HepG2 (cell line): ENCODE data around the gene NRL. TPM values are rescaled to one million over a fixed set of nuclear protein-coding genes. Genes with fewer than 3 reads are reported as not detected.

Experiments
- ATF2 ChIP-seq: sonication (generic); formaldehyde crosslinking; IDR thresholded peaks from 2 replicates; pipeline ENCODE4 v1.4.0; 2020; ENCODE audit warnings: missing genetic modification reagents
- GLI4 ChIP-seq: sonication (generic); formaldehyde crosslinking; IDR thresholded peaks from 2 replicates; pipeline ENCODE4 v1.5.1; 2020; ENCODE audit warnings: missing genetic modification reagents, mild to moderate bottlenecking, moderate library complexity, borderline replicate concordance
- HNF4A ChIP-seq: sonication (generic); formaldehyde crosslinking; IDR thresholded peaks from 2 replicates; pipeline ENCODE4 v1.4.0; 2020; ENCODE audit warnings: missing genetic modification reagents
- NFE2L1 ChIP-seq: sonication (generic); formaldehyde crosslinking; IDR thresholded peaks from 2 replicates; pipeline ENCODE4 v1.4.0; 2020; ENCODE audit warnings: missing genetic modification reagents, mild to moderate bottlenecking, borderline replicate concordance
- PRDM10 ChIP-seq: sonication (generic); formaldehyde crosslinking; IDR thresholded peaks from 2 replicates; pipeline ENCODE4 v1.4.0; 2020; ENCODE audit warnings: low read depth, missing genetic modification reagents
- SKIL ChIP-seq: sonication (generic); formaldehyde crosslinking; IDR thresholded peaks from 2 replicates; pipeline ENCODE4 v1.8.0; 2022; ENCODE audit warnings: missing genetic modification reagents, mild to moderate bottlenecking, moderate library complexity, borderline replicate concordance
- SMARCC2 ChIP-seq: fragments of 450-650 bp; IDR thresholded peaks from 2 replicates; pipeline ENCODE4 v1.6.1; 2017; ENCODE audit warnings: antibody characterized with exemption, mild to moderate bottlenecking
- TFDP2 ChIP-seq: sonication (generic); formaldehyde crosslinking; IDR thresholded peaks from 2 replicates; pipeline ENCODE4 v1.4.0; 2020; ENCODE audit warnings: missing genetic modification reagents
- XRCC5 ChIP-seq: fragments of 200-400 bp; formaldehyde crosslinking; optimal IDR thresholded peaks from 2 replicates; pipeline ENCODE3; 2017; ENCODE audit warnings: mild to moderate bottlenecking, low read length
- YY1 ChIP-seq: IDR thresholded peaks from 2 replicates; pipeline ENCODE4 v1.6.1; 2011; ENCODE audit warnings: low read length, low read depth, moderate library complexity, mild to moderate bottlenecking; ENCODE audit not compliant: insufficient read depth, insufficient replicate concordance
- ZBED4 ChIP-seq: sonication (generic); formaldehyde crosslinking; IDR thresholded peaks from 2 replicates; pipeline ENCODE4 v1.4.0; 2020; ENCODE audit warnings: missing genetic modification reagents, borderline replicate concordance
- ZNF264 ChIP-seq: sonication (generic); formaldehyde crosslinking; IDR thresholded peaks from 2 replicates; pipeline ENCODE4 v1.4.0; 2020; ENCODE audit warnings: missing genetic modification reagents
- ZNF678 ChIP-seq: sonication (generic); formaldehyde crosslinking; IDR thresholded peaks from 2 replicates; pipeline ENCODE4 v1.4.0; 2020; ENCODE audit warnings: mild to moderate bottlenecking, missing genetic modification reagents
- ZSCAN5A ChIP-seq: sonication (generic); formaldehyde crosslinking; IDR thresholded peaks from 2 replicates; pipeline ENCODE4 v1.8.0; 2022; ENCODE audit warnings: mild to moderate bottlenecking, missing genetic modification reagents, borderline replicate concordance
- polyA plus RNA-seq, 8 experiments: library from polyadenylated mRNA; depleted of rRNA in 3 of 8; stranded (reverse) in 7 of 8; unstranded in 1 of 8; fragments of >200 nt; fragmentation: Illumina TruSeq in 4 of 8; extraction: Trizol in 4 of 8; gene quantifications; 2 replicates each; pipeline versions ENCODE4 v1.2.1 to v1.2.3, GENCODE V29; 2011 to 2016; ENCODE audit warnings: low read depth in 4 of 8, missing spikeins in 1 of 8, mixed read lengths in 1 of 8; ENCODE audit not compliant: insufficient read depth in 1 of 8
- total RNA-seq, 5 experiments: library from RNA; depleted of rRNA; stranded (reverse); fragments of >200 nt; fragmentation: Illumina TruSeq; extraction: Trizol; gene quantifications; 2 replicates each; pipeline ENCODE4 v1.2.3, GENCODE V29; 2016; ENCODE audit warnings: low read depth in 1 of 5

The NRL gene
- total and polyA plus RNA-seq, 2 of the 13 experiments (the other 11 are each of a cell fraction or from before 2014, with no cell fraction given): 2.5 to 4.7 TPM

GRCh38 chr14:24058260-24058950 is 56.3 kb downstream of the NRL start (continued):
- TF ChIP-seq HNF4A: no peak
- TF ChIP-seq YY1: peak; percentile 30
- no peak; the same call in 1 of the 2 replicates for TF ChIP-seq ZSCAN5A (CRISPR knock-in tag)
- TF ChIP-seq ZNF264 (CRISPR knock-in tag): no peak
- TF ChIP-seq ZBED4 (CRISPR knock-in tag): no peak
- TF ChIP-seq XRCC5: peak; percentile 60
- peak; percentile 67 for TF ChIP-seq PRDM10
- no peak for TF ChIP-seq SMARCC2
- TF ChIP-seq ZNF678: no peak
- no peak for TF ChIP-seq SKIL (CRISPR knock-in tag)
- TF ChIP-seq TFDP2: peak; percentile 55; the same call in 1 of the 2 replicates
- TF ChIP-seq ATF2 (CRISPR knock-in tag): peak; percentile 55; the same call in 1 of the 2 replicates
- no peak for TF ChIP-seq GLI4
- no peak for TF ChIP-seq NFE2L1 (CRISPR knock-in tag)
